ENCODE measurements around the gene SYTL3.
"Not testable (repeated sequence)": the region's sequence is repeated elsewhere in the genome, so short reads cannot be mapped to it uniquely, and the experiment has no call there.

Gene SYTL3

DNA sequence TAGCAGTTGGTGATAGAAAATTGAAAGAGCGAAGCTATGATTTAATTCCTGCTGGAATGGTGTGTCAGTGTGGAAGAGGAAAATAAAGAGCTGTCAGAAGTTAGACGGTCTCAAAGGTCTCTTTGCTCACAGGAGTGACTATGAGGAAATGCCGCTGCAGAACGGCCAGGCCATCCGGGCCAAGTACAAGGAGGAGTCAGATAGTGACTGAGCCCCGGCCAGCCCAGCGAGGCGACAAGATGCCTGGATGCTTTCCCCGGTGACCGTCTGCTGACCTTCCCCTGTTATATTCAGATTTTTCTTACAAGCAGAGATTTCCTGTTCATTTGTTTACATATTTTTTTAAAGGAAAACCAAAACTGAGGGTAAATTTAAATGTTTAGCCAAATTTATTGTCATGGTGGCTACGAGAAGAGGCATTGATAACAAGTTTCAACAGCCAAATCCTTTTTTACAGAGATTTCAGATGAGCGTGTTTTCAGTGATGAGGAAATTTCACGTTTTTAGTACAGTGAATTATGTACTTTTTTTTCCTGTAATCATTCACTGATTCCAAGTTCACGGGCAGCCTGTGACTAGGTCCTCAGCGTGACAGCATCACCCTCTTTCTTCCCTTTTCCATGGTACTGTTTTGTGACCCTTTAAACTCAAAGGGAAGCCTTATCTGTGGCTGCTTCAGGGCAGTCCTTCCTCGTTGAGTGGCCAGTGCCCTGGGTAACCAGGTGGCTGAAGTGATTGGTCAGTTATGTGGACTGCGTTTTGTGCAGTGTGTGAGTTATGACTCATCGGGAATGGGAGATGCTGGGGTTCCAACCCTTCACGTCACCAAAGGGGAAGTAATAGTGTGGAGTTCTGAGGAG is 17.9 kb upstream of the SYTL3 start:
- H3K9me3 Mint-ChIP-seq, result no peaks in the 10 kb centered on the region
- H3K36me3 Mint-ChIP-seq (ENCODE audit: low read depth), result peaks cover 69% of the 10 kb centered on the region
- TF ChIP-seq, protein P1, sequence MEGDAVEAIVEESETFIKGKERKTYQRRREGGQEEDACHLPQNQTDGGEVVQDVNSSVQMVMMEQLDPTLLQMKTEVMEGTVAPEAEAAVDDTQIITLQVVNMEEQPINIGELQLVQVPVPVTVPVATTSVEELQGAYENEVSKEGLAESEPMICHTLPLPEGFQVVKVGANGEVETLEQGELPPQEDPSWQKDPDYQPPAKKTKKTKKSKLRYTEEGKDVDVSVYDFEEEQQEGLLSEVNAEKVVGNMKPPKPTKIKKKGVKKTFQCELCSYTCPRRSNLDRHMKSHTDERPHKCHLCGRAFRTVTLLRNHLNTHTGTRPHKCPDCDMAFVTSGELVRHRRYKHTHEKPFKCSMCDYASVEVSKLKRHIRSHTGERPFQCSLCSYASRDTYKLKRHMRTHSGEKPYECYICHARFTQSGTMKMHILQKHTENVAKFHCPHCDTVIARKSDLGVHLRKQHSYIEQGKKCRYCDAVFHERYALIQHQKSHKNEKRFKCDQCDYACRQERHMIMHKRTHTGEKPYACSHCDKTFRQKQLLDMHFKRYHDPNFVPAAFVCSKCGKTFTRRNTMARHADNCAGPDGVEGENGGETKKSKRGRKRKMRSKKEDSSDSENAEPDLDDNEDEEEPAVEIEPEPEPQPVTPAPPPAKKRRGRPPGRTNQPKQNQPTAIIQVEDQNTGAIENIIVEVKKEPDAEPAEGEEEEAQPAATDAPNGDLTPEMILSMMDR (IDR thresholded peaks at IDR 0.05; ENCODE audit: unreplicated experiment in 3 of 3), result no peak
- H3K4me3 Mint-ChIP-seq, result no peak overlapping the region
- H3K27me3 Mint-ChIP-seq (ENCODE audit: low read depth), result no peaks in the 10 kb centered on the region
- peak overlapping the region; percentile 49 to 72 (median 62) for H3K27ac Mint-ChIP-seq
- H3K4me1 Mint-ChIP-seq, result peaks cover 36% of the 10 kb centered on the region

DNA sequence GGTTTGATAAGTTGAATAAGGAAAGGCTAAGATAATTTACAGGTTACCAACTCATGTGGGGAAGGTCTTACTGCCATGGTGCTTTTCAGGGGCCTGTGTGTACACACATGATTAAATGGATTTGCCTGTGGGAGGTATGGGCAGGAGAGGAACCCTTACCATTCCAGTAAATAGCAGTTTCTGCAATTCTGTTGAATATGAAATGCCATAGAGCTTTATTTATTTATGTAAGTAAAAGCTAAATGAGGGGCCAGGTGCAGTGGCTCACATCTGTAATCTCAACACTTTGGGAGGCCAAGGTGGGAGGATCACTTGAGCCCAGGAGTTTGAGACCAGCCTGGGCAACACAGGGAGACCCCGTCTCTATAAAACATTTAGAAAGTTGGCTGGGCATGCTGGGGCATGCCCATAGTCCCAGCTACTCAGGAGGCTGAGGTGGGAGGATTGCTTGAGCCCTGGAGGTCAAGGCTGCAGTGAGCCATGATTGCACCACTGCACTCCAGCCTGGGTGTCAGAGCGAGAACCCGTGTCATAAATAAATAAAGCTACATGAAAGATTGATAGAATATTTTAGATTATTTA is 17.2 kb upstream of the SYTL3 start:
- peaks cover 69% of the 10 kb centered on the region for H3K36me3 Mint-ChIP-seq (ENCODE audit: low read depth)
- H3K27ac Mint-ChIP-seq, result peak overlapping the region; percentile 5 to 53 (median 49)
- H3K4me1 Mint-ChIP-seq, result peaks cover 31% of the 10 kb centered on the region
- not testable (repeated sequence) for H3K4me3 Mint-ChIP-seq; H3K9me3 Mint-ChIP-seq; H3K27me3 Mint-ChIP-seq (ENCODE audit: low read depth)

DNA sequence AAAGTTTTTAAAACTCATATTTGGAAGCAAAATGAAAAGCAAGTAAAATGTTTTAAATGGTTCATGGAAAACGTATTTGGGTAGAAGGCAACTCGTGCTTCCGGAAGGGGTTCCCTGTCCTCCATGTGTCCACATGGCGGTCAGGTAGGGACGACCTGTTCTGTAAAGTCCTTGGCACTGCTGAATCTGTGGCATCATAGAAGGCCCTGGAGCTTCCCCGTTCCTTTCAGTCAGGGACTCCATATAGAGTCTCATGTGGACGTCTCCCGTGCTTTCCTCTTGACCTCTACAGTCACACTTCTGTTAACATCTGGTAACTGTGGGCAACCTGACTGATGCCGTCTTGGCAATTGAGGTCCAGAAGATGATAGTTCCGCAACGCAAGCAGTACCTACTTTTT is 16.7 kb upstream of the SYTL3 start:
- H3K36me3 Mint-ChIP-seq (ENCODE audit: low read depth), result peaks cover 65% of the 10 kb centered on the region
- no peak overlapping the region for H3K27ac Mint-ChIP-seq
- no peaks in the 10 kb centered on the region for H3K9me3 Mint-ChIP-seq
- peaks cover 26% of the 10 kb centered on the region for H3K4me1 Mint-ChIP-seq
- TF ChIP-seq, protein P1 (IDR thresholded peaks at IDR 0.05; ENCODE audit: unreplicated experiment in 3 of 3), result no peak
- H3K4me3 Mint-ChIP-seq, result no peak overlapping the region
- H3K27me3 Mint-ChIP-seq (ENCODE audit: low read depth), result no peaks in the 10 kb centered on the region

DNA sequence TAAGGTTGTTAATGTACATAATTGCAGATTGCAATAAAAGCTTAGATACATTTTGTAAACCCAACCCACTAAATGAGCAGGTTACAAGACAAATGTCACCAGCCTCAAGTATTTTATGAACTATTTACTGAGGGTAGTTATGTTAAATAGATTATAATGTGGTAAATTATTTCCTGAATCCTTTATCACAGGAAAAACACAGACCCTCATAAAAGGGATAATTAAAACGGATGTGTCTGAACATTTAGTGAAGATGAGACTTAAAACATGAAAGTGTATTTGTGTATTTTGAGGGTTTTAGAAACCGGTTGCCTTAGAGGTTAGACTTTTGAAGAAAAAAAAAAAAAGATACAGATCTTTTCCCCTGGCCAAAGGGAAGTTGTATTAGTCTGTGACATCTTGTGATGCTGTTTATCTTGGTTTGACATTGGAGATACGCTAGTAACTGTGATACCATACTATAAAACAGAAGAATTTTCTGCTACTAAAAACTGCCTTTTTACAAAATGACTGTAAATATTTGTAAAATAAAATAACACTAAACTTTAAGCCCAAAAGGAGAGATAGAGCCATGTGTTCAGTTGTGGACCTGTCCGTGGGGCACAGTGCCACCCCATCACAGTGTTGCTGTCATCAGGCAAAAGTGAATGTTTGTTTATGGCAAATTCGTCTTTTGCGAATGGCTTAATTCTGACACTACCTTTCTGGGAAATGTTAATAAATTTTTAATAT is 15.0 kb upstream of the SYTL3 start:
- Mint-ChIP-seq H3K9me3 (no peaks in the 10 kb centered on the region), H3K4me3 (no peak overlapping the region), H3K4me1 (peaks cover 28% of the 10 kb centered on the region)

DNA sequence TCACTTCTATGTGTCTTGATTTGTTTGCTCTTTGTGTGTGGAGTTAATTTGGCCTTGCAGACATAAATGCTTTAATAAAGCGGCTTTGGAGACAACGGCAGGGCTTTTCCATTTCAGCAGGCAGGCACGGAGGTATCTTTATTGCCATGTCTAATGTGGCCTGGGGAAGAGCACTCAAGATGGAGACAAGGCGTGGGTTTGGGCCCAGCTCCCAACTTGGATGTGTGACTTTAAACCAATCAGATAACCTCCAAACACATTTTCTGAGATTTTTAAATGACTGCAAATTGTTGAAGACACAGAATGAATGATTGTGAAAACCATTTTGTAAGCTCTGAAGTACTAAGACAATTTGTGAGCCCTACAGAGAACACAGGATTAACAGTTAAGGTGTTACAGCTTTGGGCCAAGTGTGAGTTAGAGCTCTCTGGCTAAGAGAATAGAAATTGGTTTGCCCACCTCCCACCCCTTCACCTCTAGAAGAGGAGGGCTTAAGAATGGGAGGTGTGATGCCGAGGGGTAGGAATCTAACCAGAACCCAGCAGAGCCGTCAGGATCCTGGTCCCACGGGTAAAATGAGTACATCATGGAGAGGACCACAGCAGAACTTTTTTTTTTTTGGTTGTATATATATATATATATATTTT is 14.3 kb upstream of the SYTL3 start:
- H3K9me3 Mint-ChIP-seq, result no peaks in the 10 kb centered on the region

More for the DNA sequence above, 15.0 kb upstream of the SYTL3 start:
- peaks cover 63% of the 10 kb centered on the region for H3K36me3 Mint-ChIP-seq (ENCODE audit: low read depth)
- H3K27me3 Mint-ChIP-seq (ENCODE audit: low read depth), result no peaks in the 10 kb centered on the region
- H3K27ac Mint-ChIP-seq, result no peak overlapping the region
- TF ChIP-seq, protein P1 (IDR thresholded peaks at IDR 0.05; ENCODE audit: unreplicated experiment in 3 of 3), result no peak

More for the DNA sequence above, 14.3 kb upstream of the SYTL3 start:
- TF ChIP-seq, protein P1 (IDR thresholded peaks at IDR 0.05; ENCODE audit: unreplicated experiment in 3 of 3), result no peak
- no peaks in the 10 kb centered on the region for H3K27me3 Mint-ChIP-seq (ENCODE audit: low read depth)
- H3K36me3 Mint-ChIP-seq (ENCODE audit: low read depth), result peaks cover 66% of the 10 kb centered on the region
- no peak overlapping the region for H3K4me3 Mint-ChIP-seq
- no peak overlapping the region for H3K27ac Mint-ChIP-seq
- H3K4me1 Mint-ChIP-seq, result peaks cover 33% of the 10 kb centered on the region
